Testis (tissue), 2 donors: ENCODE data around the gene RRP1B.

Experiments
- POLR2A ChIP-seq: fragments of 450-650 bp; IDR thresholded peaks from one replicate; pipeline ENCODE4 v1.6.1; 2017; ENCODE audit warnings: antibody characterized with exemption, mild to moderate bottlenecking, moderate library complexity
- TF ChIP-seq, protein P1 (sequence below), 3 experiments: fragments of 450-650 bp in 2 of 3; fragments of 200-600 bp in 1 of 3; sonication (generic) in 1 of 3; IDR thresholded peaks; one replicate each; pipeline ENCODE4 v1.5.1; 2016 to 2019; ENCODE audit warnings: antibody characterized with exemption in 3 of 3, mild to moderate bottlenecking in 2 of 3, moderate library complexity in 1 of 3

DNA sequence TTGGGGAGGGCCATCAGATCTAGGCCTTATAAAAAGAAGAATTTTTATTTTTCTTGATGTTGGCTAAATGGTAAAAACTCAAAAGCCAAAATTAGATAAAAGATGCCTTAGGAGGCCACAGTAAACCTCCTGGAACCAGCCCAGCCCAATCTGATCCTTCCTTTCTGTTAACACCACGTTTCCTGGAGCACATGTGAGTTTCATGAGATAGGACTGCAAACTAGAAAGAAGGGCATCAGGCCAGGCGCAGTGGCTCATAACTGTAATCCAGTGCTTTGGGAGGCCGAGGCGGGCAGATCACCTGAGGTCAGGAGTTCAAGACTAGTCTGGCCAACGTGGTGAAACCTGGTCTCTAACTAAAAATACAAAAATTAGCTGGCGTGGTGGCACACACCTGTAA lies 6.7 kb upstream of the RRP1B start:
- no peak for TF ChIP-seq POLR2A
- TF ChIP-seq, protein P1, sequence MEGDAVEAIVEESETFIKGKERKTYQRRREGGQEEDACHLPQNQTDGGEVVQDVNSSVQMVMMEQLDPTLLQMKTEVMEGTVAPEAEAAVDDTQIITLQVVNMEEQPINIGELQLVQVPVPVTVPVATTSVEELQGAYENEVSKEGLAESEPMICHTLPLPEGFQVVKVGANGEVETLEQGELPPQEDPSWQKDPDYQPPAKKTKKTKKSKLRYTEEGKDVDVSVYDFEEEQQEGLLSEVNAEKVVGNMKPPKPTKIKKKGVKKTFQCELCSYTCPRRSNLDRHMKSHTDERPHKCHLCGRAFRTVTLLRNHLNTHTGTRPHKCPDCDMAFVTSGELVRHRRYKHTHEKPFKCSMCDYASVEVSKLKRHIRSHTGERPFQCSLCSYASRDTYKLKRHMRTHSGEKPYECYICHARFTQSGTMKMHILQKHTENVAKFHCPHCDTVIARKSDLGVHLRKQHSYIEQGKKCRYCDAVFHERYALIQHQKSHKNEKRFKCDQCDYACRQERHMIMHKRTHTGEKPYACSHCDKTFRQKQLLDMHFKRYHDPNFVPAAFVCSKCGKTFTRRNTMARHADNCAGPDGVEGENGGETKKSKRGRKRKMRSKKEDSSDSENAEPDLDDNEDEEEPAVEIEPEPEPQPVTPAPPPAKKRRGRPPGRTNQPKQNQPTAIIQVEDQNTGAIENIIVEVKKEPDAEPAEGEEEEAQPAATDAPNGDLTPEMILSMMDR (IDR thresholded peaks at IDR 0.05) = no peak
